Measurements from ENCODE around the gene NRP1.

- TF ChIP-seq, protein P1, sequence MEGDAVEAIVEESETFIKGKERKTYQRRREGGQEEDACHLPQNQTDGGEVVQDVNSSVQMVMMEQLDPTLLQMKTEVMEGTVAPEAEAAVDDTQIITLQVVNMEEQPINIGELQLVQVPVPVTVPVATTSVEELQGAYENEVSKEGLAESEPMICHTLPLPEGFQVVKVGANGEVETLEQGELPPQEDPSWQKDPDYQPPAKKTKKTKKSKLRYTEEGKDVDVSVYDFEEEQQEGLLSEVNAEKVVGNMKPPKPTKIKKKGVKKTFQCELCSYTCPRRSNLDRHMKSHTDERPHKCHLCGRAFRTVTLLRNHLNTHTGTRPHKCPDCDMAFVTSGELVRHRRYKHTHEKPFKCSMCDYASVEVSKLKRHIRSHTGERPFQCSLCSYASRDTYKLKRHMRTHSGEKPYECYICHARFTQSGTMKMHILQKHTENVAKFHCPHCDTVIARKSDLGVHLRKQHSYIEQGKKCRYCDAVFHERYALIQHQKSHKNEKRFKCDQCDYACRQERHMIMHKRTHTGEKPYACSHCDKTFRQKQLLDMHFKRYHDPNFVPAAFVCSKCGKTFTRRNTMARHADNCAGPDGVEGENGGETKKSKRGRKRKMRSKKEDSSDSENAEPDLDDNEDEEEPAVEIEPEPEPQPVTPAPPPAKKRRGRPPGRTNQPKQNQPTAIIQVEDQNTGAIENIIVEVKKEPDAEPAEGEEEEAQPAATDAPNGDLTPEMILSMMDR (IDR thresholded peaks at IDR 0.05) = no peak
- TF ChIP-seq POLR2A (IDR thresholded peaks at IDR 0.05) = no peak
These were observed 46.3 kb downstream of the NRP1 start for GRCh38 chr10:33288127-33288526.
